Stimulated activated CD8-positive, alpha-beta memory T cell treated with anti-CD3 and anti-CD28 coated beads, Interleukin-4, amount 100 ng/mL, for 4 hours (primary cell): ENCODE measurements around the gene PADI4.

ENCODE experiments used
- DNase-seq, 2 donors: peaks; one replicate each; pipeline ENCODE4 v3.0.0-alpha.2; 2020; ENCODE audit warnings: low read depth in 2 of 2, low spot score in 1 of 2

Gene PADI4

DNA sequence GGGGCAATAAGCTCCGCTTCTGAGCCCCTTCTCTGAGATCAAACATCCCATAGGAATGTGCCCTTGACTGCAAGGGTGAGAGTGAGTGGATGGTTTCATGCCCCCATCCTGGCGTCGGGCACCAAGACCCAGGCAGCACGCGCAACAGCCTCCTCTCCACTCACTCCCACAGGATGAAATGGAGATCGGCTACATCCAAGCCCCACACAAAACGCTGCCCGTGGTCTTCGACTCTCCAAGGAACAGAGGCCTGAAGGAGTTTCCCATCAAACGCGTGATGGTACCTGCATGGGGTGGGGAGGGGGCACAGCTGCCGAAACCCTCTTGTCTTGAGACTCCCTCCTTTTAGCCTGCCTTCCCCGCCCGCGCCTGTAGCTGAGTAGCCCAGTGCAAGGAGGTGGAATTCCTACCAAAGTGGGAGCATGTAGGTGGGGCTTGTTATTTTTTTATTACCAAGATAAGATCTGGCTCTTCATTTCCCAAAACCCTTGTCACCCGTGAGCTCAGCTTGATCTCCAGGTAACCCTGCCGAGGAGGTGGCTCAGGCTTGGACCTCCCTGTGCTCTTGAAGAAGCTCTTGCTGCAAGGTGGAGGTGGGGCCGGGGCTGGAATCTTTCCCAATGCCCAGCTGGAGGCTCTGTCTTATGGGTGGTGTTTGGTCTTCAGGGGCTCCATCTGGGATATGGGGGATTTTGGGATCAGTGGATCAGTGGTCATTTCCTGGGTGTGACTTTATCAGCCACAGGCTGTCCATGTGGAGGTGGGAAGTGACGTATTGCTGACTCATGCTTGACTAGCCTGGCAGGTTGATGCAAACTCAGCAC lies 40.0 kb downstream of the PADI4 start:
- no peak for DNase-seq

DNA sequence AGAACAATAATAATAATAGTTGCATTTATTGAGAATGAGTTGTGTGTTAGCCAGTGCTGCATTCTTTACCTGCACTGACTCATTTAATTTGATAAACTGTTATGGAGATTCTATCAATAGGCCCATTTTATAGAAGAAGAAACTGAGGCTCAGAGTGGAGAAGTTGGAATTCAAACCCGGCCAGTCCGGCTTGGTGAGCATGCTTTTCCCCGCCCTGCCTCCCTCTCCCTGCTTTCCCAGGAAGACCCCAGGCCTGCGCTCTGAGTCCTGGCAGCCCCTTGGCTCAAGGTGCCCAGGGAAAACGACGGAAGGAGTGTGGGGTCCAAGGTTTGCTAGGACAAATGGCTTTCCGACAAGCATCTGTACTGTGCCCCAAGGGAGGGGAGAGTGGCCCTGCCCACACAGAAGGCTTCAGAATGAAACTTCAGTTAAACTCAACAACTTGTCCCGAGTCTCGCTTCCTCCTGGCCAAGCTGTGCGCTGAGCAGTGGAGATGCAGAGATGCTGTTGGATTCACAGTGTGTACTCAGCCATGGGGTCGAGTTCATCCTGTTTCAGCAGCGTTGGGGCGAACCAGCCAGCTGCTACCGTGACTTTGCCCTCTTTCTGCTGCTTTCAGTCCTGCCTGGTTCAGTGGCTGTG lies 40.7 kb downstream of the PADI4 start:
- no peak for DNase-seq

GRCh38 chr1:17350083-17350482 lies 42.1 kb downstream of the PADI4 start:
- DNase-seq = no peak

- DNase-seq = no peak
Measured at GRCh38 chr1:17350928-17351446, 43.0 kb downstream of the PADI4 start.

- no peak for DNase-seq
Measured at GRCh38 chr1:17351598-17352324, 43.8 kb downstream of the PADI4 start.

- DNase-seq = no peak
Measured at GRCh38 chr1:17352419-17352909, 44.5 kb downstream of the PADI4 start.

DNA sequence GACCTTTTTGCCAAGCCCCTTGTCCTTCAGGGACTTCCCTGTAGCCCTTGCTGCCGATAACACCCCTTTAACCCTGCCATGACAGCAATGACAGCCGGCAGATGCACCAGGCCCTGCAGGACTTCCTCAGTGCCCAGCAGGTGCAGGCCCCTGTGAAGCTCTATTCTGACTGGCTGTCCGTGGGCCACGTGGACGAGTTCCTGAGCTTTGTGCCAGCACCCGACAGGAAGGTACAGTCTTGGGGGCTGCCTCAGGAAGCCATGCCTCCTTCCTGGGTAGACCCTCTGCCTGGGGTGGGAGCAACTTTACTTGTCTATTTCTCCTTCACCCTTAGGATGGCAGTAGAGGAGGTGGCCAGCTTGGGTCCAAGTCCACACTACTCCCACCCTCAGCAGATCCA lies 47.9 kb downstream of the PADI4 start:
- no peak for DNase-seq

GRCh38 chr1:17356387-17357026 lies 48.5 kb downstream of the PADI4 start:
- no peak for DNase-seq

DNA sequence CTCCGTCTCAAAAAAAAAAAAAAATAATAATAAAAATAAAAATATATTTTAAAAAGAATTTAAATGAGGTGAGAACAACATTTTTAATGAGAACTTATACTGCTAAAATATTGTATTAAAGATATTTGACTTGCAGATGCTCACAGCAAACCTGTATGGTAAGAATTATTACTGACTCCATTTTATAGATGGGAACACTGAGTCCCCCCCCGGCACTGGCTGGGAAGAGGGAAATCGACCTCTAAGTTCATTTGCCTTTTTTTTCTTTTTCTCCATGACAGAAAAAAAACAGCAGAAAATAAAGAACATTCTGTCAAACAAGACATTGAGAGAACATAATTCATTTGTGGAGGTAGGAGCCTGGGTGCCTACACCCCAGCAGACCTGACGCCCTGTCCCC lies 50.6 kb downstream of the PADI4 start:
- no peak for DNase-seq

DNA sequence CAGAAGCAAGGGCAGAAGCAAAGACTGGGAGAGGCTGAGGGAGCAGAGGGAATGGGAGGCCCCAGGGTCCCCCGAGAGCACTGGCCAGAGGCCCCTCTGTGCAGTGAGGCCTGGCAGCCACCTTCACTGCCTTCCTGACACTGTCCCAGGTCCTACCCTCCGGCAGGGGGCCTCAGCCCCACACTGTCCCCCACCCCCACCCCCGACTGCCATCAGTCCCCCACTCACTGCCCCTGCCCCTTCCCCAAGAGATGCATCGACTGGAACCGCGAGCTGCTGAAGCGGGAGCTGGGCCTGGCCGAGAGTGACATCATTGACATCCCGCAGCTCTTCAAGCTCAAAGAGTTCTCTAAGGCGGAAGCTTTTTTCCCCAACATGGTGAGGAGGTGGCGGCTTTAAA lies 51.0 kb downstream of the PADI4 start:
- no peak for DNase-seq

GRCh38 chr1:17359808-17360207 lies 51.8 kb downstream of the PADI4 start:
- DNase-seq = no peak

DNA sequence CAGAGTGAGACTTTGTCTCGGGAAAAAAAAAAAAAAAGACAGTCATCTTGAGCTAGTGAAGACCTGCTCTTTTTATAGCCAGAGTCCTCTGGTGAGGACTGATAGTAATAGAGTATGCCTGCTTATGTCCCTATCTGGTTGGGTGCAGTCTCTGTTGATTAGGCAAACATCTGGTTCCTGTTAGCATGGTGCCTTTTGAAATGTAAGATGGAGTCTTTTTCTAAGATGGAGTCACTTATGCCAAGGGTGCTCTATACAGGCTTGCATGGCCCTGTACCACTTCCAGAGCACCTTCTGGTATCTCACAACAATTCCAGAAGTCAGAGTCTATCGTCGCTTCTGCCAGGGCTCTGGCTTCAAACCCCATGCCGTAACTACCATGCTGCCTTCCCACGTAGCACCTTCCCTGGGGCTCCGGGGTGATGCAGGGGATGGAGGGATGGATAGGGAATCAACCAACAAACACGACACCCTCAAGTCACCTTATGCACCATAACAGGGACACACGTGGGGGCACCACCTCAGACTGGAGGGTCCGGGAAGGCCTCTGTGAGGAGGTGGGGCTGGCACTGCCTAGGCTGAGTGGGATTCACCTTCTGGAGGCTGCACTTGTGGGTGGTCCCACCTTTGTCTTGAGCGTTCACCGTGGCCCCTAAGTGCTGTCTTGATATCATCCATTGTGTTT lies 52.4 kb downstream of the PADI4 start:
- no peak for DNase-seq

DNA sequence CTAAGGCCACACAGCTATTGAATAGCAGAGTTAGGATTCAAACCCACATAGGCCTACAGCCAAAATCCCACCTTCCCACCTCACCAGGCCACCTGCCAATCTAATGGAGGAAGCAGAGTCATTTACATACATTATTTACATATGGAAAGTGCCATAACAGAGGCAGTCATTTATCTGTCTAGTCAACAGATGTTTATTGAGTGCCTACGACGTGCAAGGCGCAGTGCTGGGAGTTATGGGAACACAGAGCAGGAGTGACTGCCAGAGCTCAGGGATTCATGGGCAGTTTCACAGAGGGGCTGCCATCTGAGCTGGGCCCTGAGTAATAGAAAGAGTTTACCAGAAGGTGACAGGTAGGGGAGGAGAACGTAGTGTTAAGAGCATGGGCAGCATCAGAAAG lies 53.7 kb downstream of the PADI4 start:
- no peak for DNase-seq

- DNase-seq = no peak
Measured at GRCh38 chr1:17363351-17363750, 55.4 kb downstream of the PADI4 start.

- no peak for DNase-seq
Measured at GRCh38 chr1:17363771-17364170, 55.8 kb downstream of the PADI4 start.

DNA sequence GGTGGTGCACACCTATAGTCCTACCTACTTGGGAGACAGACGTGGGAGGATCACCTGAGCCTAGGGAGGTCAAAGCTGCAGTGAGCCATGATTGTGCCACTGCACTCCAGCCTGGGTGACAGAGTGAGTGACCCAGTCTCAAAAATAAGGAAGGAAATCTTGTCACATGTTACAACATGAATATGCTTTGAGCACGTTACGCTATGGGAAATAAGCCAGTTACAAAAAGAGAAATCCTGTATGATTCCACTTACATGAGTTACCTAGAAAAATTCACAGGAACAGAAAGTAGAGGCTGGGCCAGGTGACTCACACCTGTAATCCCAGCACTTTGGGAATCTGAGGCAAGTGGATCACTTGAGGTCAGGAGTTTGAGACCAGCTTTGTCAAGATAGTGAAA lies 57.3 kb downstream of the PADI4 start:
- DNase-seq = no peak

GRCh38 chr1:17369466-17369865 lies 61.5 kb downstream of the PADI4 start:
- DNase-seq = no peak

DNA sequence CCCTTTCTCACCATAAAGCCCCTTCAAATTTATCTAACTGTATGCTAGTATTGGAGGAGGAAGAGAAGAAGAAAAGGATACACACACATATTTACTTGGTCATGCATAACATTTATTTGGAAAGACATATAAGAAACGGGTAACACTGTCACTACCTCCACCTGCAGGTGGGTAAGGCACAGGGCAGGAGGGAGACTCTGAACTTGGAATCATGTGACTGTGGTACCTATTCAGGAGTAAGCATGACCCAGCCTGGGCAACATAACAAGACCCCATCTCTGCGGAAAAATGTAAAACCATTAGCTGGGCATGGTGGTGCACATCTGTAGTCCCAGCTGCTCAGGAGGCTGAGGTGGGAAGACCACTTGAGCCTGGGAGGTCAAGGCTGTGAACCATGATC lies 62.6 kb downstream of the PADI4 start:
- DNase-seq = no peak

GRCh38 chr1:17371896-17372295 lies 63.9 kb downstream of the PADI4 start, which contains the start of gene PADI6:
Gene PADI6, plus strand, starts transcription at chr1:17372196. Its CDS starts 50 bp downstream, at chr1:17372246.
- no peak for DNase-seq

GRCh38 chr1:17372955-17373354 lies 65.0 kb downstream of the PADI4 start:
- no peak for DNase-seq

DNA sequence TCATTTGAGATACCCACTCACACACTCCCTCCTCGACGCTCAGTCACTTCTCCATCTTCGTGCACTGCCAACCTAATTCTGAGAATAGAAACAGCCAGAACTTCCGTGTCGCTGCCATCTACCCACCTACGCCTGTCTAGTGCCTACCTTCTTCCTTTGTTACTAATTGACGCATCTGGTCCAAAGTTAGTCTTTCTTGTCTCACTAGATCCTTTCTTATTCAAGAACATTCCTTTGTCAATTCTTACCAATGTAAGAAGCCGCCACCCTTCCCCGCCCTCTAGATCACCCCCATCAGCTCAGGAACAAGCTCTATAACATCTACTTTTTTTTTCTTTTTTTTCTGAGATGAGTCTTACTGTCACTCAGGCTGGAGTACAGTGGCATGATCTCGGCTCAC lies 67.7 kb downstream of the PADI4 start:
- DNase-seq = no peak
